ENCODE measurements around the gene NRN1L.
"Not testable (repeated sequence)": the region's sequence is repeated elsewhere in the genome, so short reads cannot be mapped to it uniquely, and the experiment has no call there.

Gene NRN1L

DNA sequence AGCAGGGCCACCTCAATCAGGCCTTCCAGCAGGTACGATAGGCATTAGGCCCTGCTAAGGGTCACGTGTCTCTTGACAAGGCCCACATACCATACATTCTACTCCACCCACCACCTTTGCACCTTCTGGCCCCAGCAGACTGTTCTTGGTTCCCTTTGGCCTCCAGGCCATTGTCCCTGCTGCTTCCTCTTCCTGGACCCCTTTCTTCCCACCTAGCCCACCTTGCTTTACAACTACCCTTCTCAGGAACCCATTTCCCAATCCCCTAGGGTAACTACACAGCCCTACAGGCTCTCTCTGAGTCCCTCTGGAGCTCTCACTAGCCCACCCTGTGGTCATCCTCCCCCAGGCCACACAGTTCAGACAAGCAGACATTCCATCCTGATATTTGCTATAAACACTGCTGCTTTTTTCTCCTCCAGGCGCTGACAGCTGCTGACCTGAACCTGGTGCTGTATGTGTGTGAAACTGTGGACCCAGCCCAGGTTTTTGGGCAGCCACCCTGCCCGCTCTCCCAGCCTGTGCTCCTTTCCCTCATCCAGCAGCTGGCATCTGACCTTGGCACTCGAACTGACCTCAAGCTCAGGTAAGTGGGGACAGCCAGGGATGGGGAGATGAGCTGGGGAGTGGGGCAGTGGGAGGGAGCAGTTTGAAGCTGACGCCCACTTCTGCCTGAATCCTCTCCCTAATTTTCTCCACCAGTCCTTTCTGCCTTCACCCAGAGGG is 1.4 kb upstream of the NRN1L start:
- no peak for DNase-seq

DNA sequence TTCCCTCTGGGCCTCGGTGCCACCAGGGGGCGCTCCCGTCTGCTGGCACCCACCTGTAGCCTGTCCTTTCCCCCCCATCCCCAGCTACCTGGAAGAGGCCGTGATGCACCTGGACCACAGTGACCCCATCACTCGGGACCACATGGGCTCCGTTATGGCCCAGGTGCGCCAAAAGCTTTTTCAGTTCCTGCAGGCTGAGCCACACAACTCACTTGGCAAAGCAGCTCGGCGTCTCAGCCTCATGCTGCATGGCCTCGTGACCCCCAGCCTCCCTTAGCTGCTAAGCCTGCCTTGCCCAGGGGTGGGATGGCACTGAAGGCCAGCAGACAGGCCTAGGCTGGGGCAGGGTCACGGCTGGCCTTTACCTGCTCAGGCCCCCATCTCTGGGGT is 818 bp upstream of the NRN1L start:
- peak; percentile 37 for DNase-seq

DNA sequence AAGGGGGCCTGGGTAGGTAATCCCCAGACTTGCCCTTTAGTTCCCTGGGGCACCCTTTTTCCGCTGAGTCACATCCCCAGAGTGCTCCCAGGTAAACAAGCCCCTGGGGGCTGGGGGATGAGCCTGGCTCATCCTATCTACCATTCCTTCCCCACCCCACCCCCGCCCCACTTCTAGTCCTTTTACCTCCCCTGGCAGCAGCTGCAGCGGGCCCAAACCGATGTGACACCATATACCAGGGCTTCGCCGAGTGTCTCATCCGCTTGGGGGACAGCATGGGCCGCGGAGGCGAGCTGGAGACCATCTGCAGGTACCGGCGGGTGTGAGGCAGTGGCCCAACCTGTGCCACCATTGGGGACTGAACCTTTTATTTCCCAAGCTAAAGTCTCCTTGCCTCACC is 860 bp downstream of the NRN1L start:
- no peak for DNase-seq

DNA sequence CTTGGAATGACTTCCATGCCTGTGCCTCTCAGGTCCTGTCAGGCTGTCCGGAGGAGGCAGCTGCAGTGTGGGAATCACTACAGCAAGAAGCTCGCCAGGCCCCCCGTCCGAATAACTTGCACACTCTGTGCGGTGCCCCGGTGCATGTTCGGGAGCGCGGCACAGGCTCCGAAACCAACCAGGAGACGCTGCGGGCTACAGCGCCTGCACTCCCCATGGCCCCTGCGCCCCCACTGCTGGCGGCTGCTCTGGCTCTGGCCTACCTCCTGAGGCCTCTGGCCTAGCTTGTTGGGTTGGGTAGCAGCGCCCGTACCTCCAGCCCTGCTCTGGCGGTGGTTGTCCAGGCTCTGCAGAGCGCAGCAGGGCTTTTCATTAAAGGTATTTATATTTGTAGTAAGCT is 1.3 kb downstream of the NRN1L start:
- no peak for DNase-seq

DNA sequence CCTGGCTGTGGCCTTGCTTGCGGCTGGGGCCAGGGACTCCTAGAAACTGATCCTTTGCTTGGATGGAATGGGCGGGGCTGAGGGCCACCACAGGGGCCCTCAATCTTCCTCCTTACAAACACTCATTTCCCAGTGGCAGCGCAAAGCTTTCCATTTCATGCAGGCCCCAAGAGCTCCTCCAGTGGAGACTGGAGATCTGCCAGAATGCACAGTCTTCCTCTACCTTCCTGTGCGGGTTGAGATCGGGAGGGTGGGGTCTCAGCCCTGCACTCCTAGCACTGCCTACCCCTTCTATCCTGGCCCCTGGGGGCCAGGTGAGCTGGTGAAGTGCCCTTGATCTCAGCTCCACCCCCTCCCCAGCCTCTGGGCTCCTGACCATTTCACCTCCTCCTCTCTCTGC is 1.7 kb downstream of the NRN1L start:
- no peak for DNase-seq

DNA sequence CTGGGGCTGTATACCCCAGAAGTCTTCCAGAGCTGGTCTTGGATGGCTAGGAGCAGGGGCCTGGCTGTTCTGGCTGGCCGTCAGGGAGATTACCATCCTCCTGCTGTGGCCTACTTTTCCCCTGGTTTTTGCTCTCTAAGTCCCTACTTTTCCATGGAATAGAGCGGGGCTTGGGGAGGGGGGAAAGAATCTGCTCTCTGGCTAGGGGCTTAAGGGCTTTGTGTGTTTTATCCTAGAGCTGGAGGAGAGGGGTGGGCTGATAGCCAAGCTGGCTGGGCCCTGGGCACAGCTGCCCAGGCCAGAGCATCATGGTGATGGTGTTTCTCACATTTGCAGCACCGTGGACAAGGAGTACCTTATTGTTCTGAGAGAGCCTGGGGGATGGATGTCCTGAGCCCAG is 3.6 kb downstream of the NRN1L start:
- DNase-seq = no peak

DNA sequence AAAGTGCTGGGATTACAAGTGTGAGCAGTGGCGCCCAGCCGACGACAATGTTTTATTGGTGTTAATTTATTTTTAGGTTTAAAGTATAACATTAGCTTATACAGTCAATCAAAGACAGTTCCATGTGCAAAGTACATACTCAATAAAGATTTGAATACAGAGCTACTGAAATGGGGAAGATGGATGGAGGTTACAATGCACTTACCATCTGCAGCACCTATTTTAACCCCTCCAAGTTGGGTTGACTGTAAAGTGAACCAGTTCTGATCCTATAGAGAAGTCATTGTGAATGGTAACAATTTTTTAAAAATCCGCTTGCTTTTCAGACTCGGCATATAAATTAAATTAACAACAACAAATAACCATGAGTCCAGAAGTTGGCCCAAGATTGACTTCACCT is 7.7 kb downstream of the NRN1L start:
- DNase-seq = no peak

DNA sequence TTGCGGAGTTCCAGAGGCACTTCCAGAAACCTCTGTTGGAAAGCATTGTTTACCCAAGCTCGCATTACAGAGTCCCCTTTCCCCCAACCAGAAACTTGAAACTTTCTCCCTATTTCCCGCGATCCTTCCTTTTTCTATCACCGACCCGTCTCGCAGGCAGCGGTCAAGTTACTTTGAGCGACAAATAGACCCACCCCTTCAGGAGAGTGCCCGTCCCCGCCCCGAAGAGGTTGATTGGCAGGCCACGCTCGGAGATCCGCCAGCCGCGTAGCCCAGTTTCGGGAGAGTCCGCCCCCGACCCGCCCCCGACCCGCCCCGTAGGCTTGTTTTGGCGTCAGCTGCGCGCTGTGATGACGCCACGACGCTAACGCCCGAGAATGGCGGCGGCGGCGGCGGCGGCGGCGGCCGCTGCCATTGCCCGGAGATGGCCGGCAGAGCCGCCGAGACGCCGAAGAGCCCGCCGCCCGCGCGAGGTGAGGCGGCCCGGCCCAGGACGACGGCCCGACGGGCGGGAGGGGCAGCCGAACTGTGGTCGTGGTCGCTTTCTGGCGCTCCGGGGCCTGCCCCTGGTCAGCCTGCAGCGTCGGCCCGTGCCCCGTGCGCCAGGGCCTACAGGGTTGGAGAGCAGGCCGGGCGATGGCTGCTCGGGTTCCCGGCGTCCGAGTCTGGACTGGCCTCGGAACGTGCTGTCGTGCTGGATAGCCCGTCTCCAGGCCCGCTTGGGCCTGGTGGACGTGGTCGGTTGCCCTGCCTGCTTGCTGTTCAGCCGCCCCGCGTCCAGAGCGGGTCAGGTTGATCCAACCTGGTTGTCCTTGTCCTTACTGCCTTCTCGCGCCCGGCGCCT is 8.4 kb downstream of the NRN1L start, which contains the start of gene PSKH1:
TSS of gene PSKH1 (plus strand) at position 356 of the 844 bp plus-strand sequence. CDS start 15,496 bp downstream, outside the sequence.
- peak; percentile 95 for DNase-seq

DNA sequence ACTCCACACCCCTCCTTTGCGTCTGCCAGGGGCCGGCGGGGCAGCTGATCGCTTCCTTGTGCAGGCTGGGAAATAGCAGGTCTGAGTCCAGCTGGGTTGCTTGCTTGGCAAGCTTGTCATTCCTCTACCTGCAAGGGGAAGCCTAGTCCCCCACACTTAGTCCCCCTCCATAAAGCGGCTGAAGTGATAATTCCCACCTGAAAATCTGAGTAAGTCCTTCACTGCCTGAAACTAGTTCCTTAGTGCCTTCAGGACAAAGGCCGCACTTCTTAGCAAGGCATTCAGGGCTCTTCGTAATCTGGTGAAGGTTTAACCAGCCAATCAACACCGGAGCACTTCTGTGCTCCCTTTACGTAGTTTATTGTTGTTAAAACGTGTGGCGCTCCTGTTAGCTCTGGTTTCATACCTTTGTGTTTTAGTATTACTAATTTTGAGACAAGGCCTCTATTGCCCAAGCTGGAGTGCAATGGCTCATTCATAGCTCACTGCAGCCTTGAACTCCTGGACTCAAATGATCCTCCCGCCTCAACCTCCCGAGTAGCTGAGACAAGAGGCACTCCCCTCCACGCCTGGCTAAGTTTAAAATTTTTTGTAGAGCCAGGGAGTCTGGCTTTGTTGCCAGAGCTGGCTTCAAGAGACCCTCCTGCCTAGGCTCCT is 9.2 kb downstream of the NRN1L start:
- DNase-seq = no peak

DNA sequence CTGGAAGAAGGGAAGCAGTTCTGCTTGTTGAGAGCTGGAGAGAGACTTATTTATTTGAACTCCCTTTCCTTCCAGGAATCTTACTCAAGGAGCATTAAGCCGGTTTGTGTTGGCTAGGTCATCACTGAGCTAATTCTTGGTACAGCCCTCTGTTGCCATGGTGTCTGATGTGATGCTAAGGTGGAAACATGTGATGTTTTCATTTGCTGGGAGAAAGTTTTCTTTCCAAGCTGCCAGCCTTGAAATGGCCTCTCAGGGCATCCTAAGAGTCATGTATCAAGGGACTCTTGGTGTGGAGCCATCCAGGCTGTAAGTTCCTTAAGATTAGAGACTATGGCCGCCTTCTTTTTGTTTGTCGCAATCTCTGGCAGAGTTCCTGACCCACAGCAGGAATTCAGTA is 12.5 kb downstream of the NRN1L start:
- no peak for DNase-seq

DNA sequence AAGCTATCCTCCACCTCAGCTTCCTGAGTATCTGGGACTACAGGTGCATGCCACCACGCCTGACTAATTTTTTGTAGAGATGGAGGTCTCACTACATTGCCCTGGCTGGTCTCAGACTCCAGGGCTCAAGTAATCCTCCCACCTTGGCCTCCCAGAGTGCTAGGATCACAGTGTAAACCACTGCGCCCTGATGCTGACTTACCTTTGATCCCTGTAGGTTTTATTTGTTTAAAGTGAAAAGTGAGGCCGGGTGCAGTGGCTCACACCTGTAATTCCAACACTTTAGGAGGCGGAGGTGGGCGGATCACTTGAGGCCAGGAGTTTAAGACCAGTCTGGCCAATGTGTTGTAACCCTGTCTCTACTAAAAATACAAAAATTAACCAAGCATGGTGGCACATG is 17.0 kb downstream of the NRN1L start:
- DNase-seq = no peak

DNA sequence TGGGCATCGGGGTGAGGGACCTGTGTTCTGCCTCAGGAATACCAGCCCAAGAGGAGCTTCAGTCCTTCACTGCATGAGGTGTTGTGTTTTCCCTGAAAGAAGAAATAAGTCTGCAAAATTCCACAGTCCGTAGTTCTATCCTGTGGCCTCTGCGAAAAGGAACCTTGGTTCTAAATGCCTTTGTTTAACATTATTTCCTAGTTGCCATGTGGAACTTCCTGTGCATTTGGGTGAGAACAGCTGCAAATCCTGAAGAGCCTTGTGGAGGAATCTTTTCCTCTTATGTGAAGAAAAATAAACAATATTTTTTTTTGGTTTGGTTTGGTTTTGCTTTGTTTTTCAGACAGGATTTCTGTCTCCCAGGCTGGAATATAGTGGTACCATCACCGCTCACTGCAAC is 18.1 kb downstream of the NRN1L start:
- no peak for DNase-seq

DNA sequence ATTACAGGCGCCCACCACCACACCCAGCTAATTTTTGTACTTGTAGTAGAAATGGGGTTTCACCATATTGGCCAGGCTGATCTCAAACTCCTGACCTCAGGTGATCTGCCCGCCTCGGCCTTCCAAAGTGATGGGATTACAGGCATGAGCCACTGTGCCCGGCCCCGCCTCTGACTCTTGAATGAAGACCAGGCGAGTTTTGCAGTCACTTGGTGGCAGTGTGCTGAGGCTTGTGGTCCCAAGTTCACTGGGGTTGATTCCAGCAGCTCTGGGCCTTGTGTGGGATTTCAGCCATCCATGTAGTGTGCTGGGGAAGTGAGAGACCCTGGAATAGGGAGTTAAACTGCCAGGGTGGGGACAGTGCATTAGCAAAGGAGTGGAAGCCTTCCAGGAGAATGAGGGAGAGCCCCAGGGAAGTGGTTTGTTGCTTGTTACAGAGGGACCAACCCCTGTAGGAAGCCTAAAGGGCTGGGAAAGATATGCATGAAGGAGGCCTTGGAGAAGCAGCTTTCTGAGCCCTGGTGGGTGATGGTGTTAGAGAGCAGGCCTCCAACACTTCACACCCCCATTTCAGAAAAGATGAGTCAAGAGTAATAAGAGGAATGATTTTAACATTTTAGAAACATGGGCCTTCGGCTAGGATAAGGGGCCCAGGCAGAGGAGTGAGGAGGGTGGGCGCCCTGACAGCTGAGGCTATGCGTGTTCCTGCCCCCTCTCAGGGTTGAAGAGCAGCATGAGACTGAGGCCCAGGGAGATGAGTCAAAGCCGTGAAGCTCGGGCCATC is 22.9 kb downstream of the NRN1L start:
- no peak for DNase-seq

DNA sequence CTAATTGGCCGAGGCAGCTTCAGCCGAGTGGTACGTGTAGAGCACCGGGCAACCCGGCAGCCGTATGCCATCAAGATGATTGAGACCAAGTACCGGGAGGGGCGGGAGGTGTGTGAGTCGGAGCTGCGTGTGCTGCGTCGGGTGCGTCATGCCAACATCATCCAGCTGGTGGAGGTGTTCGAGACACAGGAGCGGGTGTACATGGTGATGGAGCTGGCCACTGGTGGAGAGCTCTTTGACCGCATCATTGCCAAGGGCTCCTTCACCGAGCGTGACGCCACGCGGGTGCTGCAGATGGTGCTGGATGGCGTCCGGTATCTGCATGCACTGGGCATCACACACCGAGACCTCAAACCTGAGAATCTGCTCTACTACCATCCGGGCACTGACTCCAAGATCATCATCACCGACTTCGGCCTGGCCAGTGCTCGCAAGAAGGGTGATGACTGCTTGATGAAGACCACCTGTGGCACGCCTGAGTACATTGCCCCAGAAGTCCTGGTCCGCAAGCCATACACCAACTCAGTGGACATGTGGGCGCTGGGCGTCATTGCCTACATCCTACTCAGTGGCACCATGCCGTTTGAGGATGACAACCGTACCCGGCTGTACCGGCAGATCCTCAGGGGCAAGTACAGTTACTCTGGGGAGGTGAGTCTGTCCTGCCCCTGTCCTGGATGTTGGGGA is 24.5 kb downstream of the NRN1L start:
- DNase-seq = no peak

DNA sequence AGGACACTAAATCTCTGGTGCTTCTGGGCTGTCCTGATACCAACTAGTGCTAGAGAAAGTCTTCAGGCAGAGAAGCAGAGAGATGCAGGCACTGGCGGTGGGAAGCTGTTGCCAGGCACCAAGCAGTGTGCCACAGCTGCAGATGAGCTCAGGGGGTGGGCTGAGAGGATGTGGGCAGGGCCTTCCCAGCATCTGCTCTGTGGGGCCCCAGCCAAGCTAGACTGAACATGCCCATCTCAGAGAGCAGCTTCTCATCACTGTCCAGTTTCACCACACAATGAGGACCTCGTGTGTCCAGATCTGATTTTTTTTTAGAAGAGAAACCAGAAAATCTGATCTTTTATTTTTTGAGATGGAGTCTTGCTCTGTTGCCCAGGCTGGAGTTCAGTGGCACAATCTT is 25.5 kb downstream of the NRN1L start:
- DNase-seq = peak; percentile 40

DNA sequence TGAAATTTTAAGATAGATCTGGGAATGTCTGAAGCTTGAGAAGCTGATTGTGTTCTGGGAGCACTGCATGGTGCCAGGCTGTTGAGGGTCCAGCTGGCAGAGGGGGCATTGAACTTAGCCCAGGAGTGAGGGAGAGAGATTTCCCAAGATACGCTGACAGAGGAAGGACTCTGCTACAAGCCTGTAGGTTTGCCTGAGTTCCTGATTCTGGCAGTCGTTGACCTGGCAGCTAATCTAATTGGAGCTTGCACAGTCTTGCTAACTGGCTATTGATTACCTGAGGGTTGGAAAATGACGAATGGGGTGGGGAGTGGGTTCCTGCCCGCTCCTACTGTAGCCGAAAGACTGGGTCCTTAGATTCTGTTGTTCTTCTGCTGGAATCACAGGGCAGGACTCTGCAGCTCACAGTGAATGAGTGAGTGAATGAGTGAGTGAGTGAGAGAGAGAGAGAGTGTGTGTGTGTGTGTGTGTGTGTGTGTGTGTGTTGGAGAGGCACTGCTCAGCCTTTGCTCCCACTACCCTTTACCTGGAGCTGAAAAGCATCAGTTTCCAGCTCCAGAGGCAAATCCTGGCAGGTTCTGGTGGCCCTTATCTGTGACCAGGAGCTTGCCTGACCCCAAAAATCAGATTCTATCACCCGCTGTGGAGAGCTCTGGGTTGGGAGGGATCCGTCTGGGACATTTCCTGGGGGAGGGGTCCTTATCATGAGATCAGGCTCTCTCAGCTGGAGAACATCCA is 30.2 kb downstream of the NRN1L start:
- DNase-seq = no peak

DNA sequence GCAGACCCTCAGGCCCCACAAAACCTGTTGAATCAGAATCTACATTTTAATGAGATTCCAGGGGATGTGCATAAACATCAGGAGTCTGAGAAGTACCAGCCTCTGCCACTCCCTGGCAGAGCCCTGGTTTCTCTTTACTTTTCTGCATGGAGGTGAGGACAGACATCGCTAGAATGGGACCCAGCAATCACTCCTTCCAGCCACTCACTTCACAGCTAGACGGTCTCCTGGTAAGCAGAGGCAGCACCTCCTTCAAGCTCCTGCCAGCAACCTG is 30.7 kb downstream of the NRN1L start:
- DNase-seq = not testable (repeated sequence)

DNA sequence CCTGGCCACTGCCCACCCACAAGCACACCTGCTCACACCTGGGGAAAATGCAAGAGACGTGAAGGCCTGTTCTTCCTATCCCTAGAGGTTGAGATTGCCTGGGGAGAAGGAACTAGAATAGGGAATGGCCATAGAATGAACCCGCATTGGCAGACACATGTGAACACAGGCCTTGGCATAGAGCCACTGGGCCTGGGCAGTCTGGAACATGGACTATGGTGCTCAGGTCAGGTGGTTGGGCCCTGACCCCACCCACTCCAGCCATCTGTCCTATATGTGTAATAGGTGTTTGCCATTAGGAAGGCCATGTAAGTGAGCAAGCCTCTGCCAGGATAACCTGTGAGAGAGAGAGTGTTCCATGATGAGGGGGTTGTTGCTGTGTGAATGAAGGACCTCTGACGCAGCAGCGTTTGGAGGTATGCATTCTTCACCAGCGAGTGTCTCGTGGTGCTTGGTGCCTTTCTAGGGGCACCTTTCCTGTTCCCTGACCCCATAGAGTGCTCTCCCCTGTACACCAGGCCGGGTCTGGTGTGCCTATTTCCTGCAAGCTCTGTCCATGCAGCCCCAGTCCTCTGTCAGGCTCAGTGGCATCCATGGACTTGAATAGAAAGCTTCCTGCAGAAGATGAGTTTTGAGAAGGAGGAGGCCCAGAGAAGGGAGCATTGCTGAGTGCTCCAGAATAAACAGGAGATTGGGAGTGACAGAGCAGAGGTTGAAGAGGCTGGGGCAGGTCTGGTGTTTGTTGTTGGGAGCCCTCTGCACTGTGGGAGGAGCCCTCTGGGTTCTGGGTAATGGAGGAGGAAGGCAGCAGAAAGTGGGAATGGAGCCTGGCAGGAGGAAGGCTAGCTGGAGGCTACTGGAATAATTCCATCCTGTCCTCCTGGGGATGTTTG is 31.4 kb downstream of the NRN1L start:
- no peak for DNase-seq

DNA sequence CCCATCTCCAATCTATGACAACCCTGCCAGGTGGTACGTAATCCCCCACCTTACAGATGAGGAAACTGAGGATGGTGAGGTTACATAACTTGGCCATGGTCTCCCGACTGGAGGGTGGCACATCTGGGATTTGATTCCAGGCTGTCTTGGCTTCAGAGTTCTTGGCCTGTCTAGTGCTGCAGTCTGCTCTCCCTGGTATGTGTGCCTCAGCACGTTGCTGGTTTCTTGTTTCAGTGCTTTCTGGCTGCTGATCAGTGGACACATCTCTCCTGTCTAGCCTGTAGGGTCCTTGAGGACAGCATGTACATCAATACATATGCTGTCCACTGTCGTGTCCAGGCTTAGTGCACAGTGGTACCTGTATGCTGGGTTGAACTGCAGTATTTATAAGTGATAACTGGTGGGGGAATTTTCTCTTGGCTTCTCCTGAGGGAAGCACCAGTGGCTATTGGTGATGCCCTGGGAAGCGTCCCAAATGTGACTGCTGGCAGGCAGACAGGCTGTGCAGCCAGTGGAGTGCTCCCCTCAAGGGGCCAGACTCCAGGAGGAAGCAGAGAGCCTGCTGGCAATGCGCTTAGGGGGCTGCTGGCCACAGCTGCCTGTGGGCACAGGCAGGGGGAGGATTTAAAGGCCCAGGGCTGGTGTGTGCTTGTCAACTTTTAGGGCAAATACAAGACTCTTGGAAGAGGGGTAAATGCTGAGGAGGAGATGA is 32.6 kb downstream of the NRN1L start:
- peak; percentile 36 for DNase-seq

DNA sequence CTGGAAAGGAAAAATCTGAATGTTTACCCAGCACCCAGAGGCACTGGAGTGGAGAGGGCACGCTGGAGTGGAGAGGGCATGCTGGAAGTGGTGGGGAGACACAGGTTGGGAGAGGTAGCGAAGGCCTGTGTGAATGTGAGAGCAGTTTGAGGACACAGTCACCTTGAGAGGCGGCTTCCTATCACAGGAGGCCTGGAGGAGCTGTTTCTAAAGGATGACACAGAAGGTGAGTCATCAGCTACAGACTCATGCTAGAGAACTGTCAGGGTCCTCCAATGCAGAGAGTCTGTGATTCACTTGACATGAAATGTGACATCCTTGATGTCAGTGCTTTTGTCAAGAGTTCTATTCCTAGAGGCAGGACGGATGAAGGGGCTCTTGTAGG is 33.2 kb downstream of the NRN1L start:
- peak; percentile 90 for DNase-seq

All from EL (cell line).